ENCODE measurements around the gene SFRP4. TPM values are rescaled to one million over a fixed set of nuclear protein-coding genes. Genes with fewer than 3 reads are reported as not detected.
A peak's percentile ranks its signal among the peaks of the same experiment; 100 is the strongest.

Gene SFRP4
- total RNA-seq, 3 donors from 2014 or later (not counting 1 experiment from before 2014, with no cell fraction given): 0.09 TPM; not detected in 2

- H3K9me3 Mint-ChIP-seq: no peaks in the 10 kb centered on the region
- no peak for TF ChIP-seq CTCF (IDR thresholded peaks at IDR 0.05)
- intact Hi-C loops (cut with micrococcal nuclease): no loop called here
Observed at GRCh38 chr7:37952240-37952639, 35.6 kb upstream of the SFRP4 start.

GRCh38 chr7:37947941-37948210 lies 31.3 kb upstream of the SFRP4 start:
- DNase-seq (no peak), ATAC-seq (no peak)
- no peak for TF ChIP-seq CTCF (IDR thresholded peaks at IDR 0.05)
- H3K27me3 ChIP-seq (ENCODE audit: control insufficient read depth, insufficient read depth, low read length): no peaks in the 10 kb centered on the region
- no peak overlapping the region for H3K27ac ChIP-seq (ENCODE audit: low read length)
- Mint-ChIP-seq H3K4me3 (no peak overlapping the region), H3K27me3 (ENCODE audit: low read depth in 2 of 2) (no peaks in the 10 kb centered on the region), H3K27ac (no peak overlapping the region), H3K36me3 (no peaks in the 10 kb centered on the region), H3K9me3 (no peaks in the 10 kb centered on the region), H3K4me1 (peaks cover 10 to 11% of the 10 kb centered on the region in 2 donors)
- no peaks in the 10 kb centered on the region for H3K9me3 ChIP-seq (ENCODE audit: control insufficient read depth, insufficient read depth, low read length)
- WGBS (ENCODE audit: insufficient coverage): 98% methylated on average over 7 of the region's 7 CpGs
- no peak overlapping the region for H3K4me3 ChIP-seq (ENCODE audit: low read length)
- H3K36me3 ChIP-seq (ENCODE audit: control insufficient read depth, insufficient read depth, low read length): no peaks in the 10 kb centered on the region
- peaks cover 5% of the 10 kb centered on the region for H3K4me1 ChIP-seq (ENCODE audit: control insufficient read depth, insufficient read depth, low read length)
- intact Hi-C loops (cut with micrococcal nuclease): no loop called here

More at GRCh38 chr7:37952240-37952639, 35.6 kb upstream of the SFRP4 start:
- no peaks in the 10 kb centered on the region for H3K36me3 ChIP-seq (ENCODE audit: control insufficient read depth, insufficient read depth, low read length)
- no peaks in the 10 kb centered on the region for H3K9me3 ChIP-seq (ENCODE audit: control insufficient read depth, insufficient read depth, low read length)
- no peaks in the 10 kb centered on the region for H3K27me3 ChIP-seq (ENCODE audit: control insufficient read depth, insufficient read depth, low read length)
- no peak for DNase-seq
- H3K27ac ChIP-seq (ENCODE audit: low read length): no peak overlapping the region
- no peak overlapping the region for H3K4me3 ChIP-seq (ENCODE audit: low read length)
- WGBS (ENCODE audit: insufficient coverage): 12% methylated on average over 2 of the region's 2 CpGs
- Mint-ChIP-seq H3K27ac (no peak overlapping the region), H3K36me3 (no peaks in the 10 kb centered on the region), H3K27me3 (ENCODE audit: low read depth in 2 of 2) (no peaks in the 10 kb centered on the region), H3K4me3 (no peak overlapping the region), H3K4me1 (peaks cover 10 to 11% of the 10 kb centered on the region in 2 donors)
- peak in 1 of 3 donors; percentile 45 for ATAC-seq
- peaks cover 5% of the 10 kb centered on the region for H3K4me1 ChIP-seq (ENCODE audit: control insufficient read depth, insufficient read depth, low read length)

- Histone ChIP-seq H3K36me3 (ENCODE audit: control insufficient read depth, insufficient read depth, low read length) (no peaks in the 10 kb centered on the region), H3K4me3 (ENCODE audit: low read length) (no peak overlapping the region), H3K27ac (ENCODE audit: low read length) (no peak overlapping the region), H3K27me3 (ENCODE audit: control insufficient read depth, insufficient read depth, low read length) (no peaks in the 10 kb centered on the region), H3K4me1 (ENCODE audit: control insufficient read depth, insufficient read depth, low read length) (peaks cover 5% of the 10 kb centered on the region), H3K9me3 (ENCODE audit: control insufficient read depth, insufficient read depth, low read length) (no peaks in the 10 kb centered on the region)
- no peak overlapping the region for H3K27ac Mint-ChIP-seq
- TF ChIP-seq CTCF (IDR thresholded peaks at IDR 0.05): no peak
- H3K36me3 Mint-ChIP-seq: no peaks in the 10 kb centered on the region
- H3K4me1 Mint-ChIP-seq: peaks cover 7% of the 10 kb centered on the region in 2 donors
- intact Hi-C loops (cut with micrococcal nuclease): no loop called here
- WGBS (ENCODE audit: insufficient coverage): 95% methylated on average over 7 of the region's 7 CpGs
- no peak overlapping the region for H3K4me3 Mint-ChIP-seq
- no peak for ATAC-seq
- no peaks in the 10 kb centered on the region for H3K9me3 Mint-ChIP-seq
- no peak for DNase-seq
- no peaks in the 10 kb centered on the region for H3K27me3 Mint-ChIP-seq (ENCODE audit: low read depth in 2 of 2)
Observed at GRCh38 chr7:37947138-37947940, 30.7 kb upstream of the SFRP4 start.

- H3K4me1 ChIP-seq (ENCODE audit: control insufficient read depth, insufficient read depth, low read length): no peaks in the 10 kb centered on the region
- no peaks in the 10 kb centered on the region for H3K9me3 ChIP-seq (ENCODE audit: control insufficient read depth, insufficient read depth, low read length)
- Mint-ChIP-seq H3K4me3 (no peak overlapping the region), H3K27ac (no peak overlapping the region), H3K27me3 (ENCODE audit: low read depth in 2 of 2) (no peaks in the 10 kb centered on the region), H3K4me1 (no peaks in the 10 kb centered on the region), H3K36me3 (no peaks in the 10 kb centered on the region), H3K9me3 (no peaks in the 10 kb centered on the region)
- H3K4me3 ChIP-seq (ENCODE audit: low read length): no peak overlapping the region
- TF ChIP-seq CTCF (IDR thresholded peaks at IDR 0.05): no peak
- no peaks in the 10 kb centered on the region for H3K36me3 ChIP-seq (ENCODE audit: control insufficient read depth, insufficient read depth, low read length)
- no peaks in the 10 kb centered on the region for H3K27me3 ChIP-seq (ENCODE audit: control insufficient read depth, insufficient read depth, low read length)
- intact Hi-C loops (cut with micrococcal nuclease): no loop called here
- no peak for DNase-seq
- no peak overlapping the region for H3K27ac ChIP-seq (ENCODE audit: low read length)
- no peak for ATAC-seq
- 90% methylated on average over 3 of the region's 4 CpGs for WGBS (ENCODE audit: insufficient coverage)
Observed at GRCh38 chr7:37945336-37945735, 28.7 kb upstream of the SFRP4 start.

Data from natural killer cell (primary cell).